ENCODE measurements around the gene PPP3R1.

DNA sequence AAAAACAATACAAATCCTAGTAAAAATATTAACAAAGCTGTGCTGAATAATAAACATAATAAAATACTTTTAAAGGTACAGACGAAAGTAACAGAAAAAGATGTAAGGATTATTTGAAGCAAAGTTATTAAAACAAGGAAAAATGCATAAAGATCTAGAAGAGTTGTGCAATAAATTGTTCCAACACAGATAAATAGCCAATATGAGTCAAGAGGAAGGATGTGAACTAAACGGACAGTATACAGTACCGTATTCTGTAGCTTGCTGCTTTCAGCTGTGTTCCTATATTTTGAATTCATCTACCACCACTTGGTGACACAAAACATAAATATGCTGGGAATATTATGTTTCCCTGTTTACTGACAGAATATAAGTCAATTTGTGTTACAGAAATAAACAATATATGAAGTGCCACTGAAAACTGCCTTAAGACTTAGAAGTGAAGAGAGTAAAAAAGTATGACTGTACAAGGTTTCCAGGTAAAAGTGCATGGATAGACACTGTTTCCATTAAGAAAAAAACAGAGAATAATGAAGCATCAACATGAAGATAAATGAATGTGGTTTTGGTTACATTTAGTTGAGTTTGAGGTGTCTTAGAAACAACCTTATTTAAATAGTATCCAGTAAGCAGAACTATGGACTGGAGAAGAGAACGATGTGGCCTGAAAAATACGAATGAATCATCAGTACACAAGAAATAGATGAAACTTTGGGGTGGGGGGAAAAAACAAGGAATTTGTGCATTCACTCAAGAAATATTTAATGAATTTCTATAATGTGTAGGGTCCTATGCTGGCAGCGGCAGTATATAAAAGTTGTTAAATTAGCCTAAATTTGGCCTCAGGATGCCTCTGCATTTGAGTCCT lies 13.1 kb downstream of the PPP3R1 start:
- TF ChIP-seq EP300 (IDR thresholded peaks at IDR 0.05) (no peak), POLR2AphosphoS5 (IDR thresholded peaks at IDR 0.05) (no peak), POLR2A (IDR thresholded peaks at IDR 0.05) (no peak)
- TF ChIP-seq, protein P1, sequence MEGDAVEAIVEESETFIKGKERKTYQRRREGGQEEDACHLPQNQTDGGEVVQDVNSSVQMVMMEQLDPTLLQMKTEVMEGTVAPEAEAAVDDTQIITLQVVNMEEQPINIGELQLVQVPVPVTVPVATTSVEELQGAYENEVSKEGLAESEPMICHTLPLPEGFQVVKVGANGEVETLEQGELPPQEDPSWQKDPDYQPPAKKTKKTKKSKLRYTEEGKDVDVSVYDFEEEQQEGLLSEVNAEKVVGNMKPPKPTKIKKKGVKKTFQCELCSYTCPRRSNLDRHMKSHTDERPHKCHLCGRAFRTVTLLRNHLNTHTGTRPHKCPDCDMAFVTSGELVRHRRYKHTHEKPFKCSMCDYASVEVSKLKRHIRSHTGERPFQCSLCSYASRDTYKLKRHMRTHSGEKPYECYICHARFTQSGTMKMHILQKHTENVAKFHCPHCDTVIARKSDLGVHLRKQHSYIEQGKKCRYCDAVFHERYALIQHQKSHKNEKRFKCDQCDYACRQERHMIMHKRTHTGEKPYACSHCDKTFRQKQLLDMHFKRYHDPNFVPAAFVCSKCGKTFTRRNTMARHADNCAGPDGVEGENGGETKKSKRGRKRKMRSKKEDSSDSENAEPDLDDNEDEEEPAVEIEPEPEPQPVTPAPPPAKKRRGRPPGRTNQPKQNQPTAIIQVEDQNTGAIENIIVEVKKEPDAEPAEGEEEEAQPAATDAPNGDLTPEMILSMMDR (IDR thresholded peaks at IDR 0.05): no peak
